ENCODE measurements around the gene WDFY4.

WDFY4 gene

GRCh38 chr10:48690791-48691660 is 6.4 kb downstream of the WDFY4 start:
- no peak for DNase-seq (ENCODE audit: low read depth in 2 of 2)

- no peak for DNase-seq (ENCODE audit: low read depth in 2 of 2)
Observed at GRCh38 chr10:48691812-48692528, 7.3 kb downstream of the WDFY4 start.

GRCh38 chr10:48692748-48693147 is 8.1 kb downstream of the WDFY4 start:
- DNase-seq (ENCODE audit: low read depth in 2 of 2), result no peak

GRCh38 chr10:48693206-48693605 is 8.5 kb downstream of the WDFY4 start:
- no peak for DNase-seq (ENCODE audit: low read depth in 2 of 2)

- DNase-seq (ENCODE audit: low read depth in 2 of 2), result no peak
Observed at GRCh38 chr10:48694371-48695030, 9.8 kb downstream of the WDFY4 start.

GRCh38 chr10:48695636-48696534 is 11.2 kb downstream of the WDFY4 start:
- DNase-seq (ENCODE audit: low read depth in 2 of 2), result no peak

GRCh38 chr10:48696535-48696873 is 11.8 kb downstream of the WDFY4 start:
- no peak for DNase-seq (ENCODE audit: low read depth in 2 of 2)

GRCh38 chr10:48697091-48697490 is 12.4 kb downstream of the WDFY4 start:
- DNase-seq (ENCODE audit: low read depth in 2 of 2), result no peak

- DNase-seq (ENCODE audit: low read depth in 2 of 2), result no peak
Observed at GRCh38 chr10:48697821-48698764, 13.4 kb downstream of the WDFY4 start.

- DNase-seq (ENCODE audit: low read depth in 2 of 2), result no peak
Observed at GRCh38 chr10:48699011-48699627, 14.4 kb downstream of the WDFY4 start.

GRCh38 chr10:48700071-48700470 is 15.4 kb downstream of the WDFY4 start:
- no peak for DNase-seq (ENCODE audit: low read depth in 2 of 2)

- no peak for DNase-seq (ENCODE audit: low read depth in 2 of 2)
Observed at GRCh38 chr10:48700493-48700892, 15.8 kb downstream of the WDFY4 start.

- DNase-seq (ENCODE audit: low read depth in 2 of 2), result no peak
Observed at GRCh38 chr10:48701139-48701901, 16.6 kb downstream of the WDFY4 start.

- no peak for DNase-seq (ENCODE audit: low read depth in 2 of 2)
Observed at GRCh38 chr10:48701941-48702340, 17.3 kb downstream of the WDFY4 start.

- no peak for DNase-seq (ENCODE audit: low read depth in 2 of 2)
Observed at GRCh38 chr10:48703531-48704122, 19.0 kb downstream of the WDFY4 start.

- DNase-seq (ENCODE audit: low read depth in 2 of 2), result no peak
Observed at GRCh38 chr10:48704156-48704555, 19.5 kb downstream of the WDFY4 start.

GRCh38 chr10:48705401-48705938 is 20.8 kb downstream of the WDFY4 start:
- DNase-seq (ENCODE audit: low read depth in 2 of 2), result no peak

GRCh38 chr10:48707472-48707871 is 22.8 kb downstream of the WDFY4 start:
- DNase-seq (ENCODE audit: low read depth in 2 of 2), result no peak

- no peak for DNase-seq (ENCODE audit: low read depth in 2 of 2)
Observed at GRCh38 chr10:48708144-48708543, 23.5 kb downstream of the WDFY4 start.

Measured in fibroblast of skin of left biceps (primary cell).